H4 (cell line): Measurements from ENCODE around the gene B4GALNT2. TPM values are rescaled to one million over a fixed set of nuclear protein-coding genes. Genes with fewer than 3 reads are reported as not detected.

ENCODE experiments used
- total RNA-seq: library from RNA; depleted of rRNA; stranded (reverse); fragments of >200 nt; shearing (Covaris generic); gene quantifications from 2 replicates; pipeline ENCODE4 v1.2.3, GENCODE V29; 2014; rRNA removed

The B4GALNT2 gene
- total RNA-seq, 1 experiment from 2014 or later: not detected

Other genes starting within 250 kb of the B4GALNT2 start
- 214 and 312 TPM in 2 replicates for gene ATP5MC1, start 240.0 kb upstream of the B4GALNT2 start, total RNA-seq
- gene UBE2Z, start 224.4 kb upstream of the B4GALNT2 start, total RNA-seq: 48.2 and 60.8 TPM in 2 replicates
- 101 and 191 TPM in 2 replicates for gene SNF8, start 187.9 kb upstream of the B4GALNT2 start, total RNA-seq
- not detected in 2 replicates for gene GIP, start 164.2 kb upstream of the B4GALNT2 start, total RNA-seq
- 2.4 and 6.8 TPM in 2 replicates for gene IGF2BP1, start 135.4 kb upstream of the B4GALNT2 start, total RNA-seq
- gene GNGT2, start 77.8 kb downstream of the B4GALNT2 start, total RNA-seq: 0.87 TPM in 1 of 2 replicates, not detected in the other
- gene ABI3, start 77.9 kb downstream of the B4GALNT2 start, total RNA-seq: not detected in 2 replicates
- gene PHOSPHO1, start 98.0 kb downstream of the B4GALNT2 start, total RNA-seq: 0.74 and 0.88 TPM in 2 replicates
- gene ZNF652, start 229.5 kb downstream of the B4GALNT2 start, total RNA-seq: 13.4 and 18.3 TPM in 2 replicates